ENCODE measurements around the gene PRSS56. TPM values are rescaled to one million over a fixed set of nuclear protein-coding genes. Genes with fewer than 3 reads are reported as not detected.
A peak's percentile ranks its signal among the peaks of the same experiment; 100 is the strongest.

PRSS56 gene
- total and polyA plus RNA-seq, 11 donors, result 0.11 to 0.25 (median 0.15) TPM; not detected in 6

DNA sequence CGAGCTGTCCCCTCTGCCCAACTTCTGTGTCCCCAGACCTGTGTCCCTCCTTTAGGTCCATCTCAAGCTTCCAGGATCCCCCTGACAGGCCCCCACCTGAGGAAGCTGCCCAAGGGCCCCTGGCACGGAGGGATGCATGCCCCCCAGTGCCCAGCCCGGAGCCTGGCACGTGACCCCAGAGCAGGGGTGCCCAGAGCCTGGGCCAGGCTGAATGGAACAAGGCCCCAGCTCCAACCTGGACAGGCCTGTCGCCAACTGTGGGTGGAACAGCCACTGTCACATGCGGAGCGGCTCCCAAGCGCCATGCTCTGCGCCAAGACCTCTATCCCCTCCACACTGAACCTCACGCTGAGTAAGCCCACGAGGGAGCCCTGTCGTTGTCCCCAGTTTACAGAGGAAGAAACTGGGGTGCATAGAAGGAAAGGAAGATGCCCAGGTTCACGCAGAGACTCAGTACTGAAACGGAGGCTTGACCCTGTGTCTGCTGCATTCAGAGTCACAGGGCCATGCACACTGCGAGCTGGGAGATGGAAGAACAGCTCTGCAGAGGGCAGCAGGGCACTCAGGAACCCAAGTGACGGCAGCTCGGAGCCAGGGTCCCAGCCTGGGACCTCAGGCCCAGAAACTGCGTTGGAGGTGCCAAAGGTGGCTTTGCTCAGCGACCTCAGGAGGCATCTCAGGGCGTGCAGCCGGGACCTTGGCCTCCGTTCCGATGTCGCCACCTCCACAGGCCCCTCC is 27.1 kb upstream of the PRSS56 start:
- Histone ChIP-seq H3K27me3 (peaks cover 0 to 11% (median 6%) of the 10 kb centered on the region in 9 donors), H3K36me3 (no peaks in the 10 kb centered on the region), H3K27ac (no peak overlapping the region), H3K9me3 (no peaks in the 10 kb centered on the region), H3K4me1 (no peaks in the 10 kb centered on the region), H3K4me3 (no peak overlapping the region)
- DNase-seq, result peak in 2 of 5 donors; percentile 14 to 43
- intact Hi-C loops (cut with DNase I), result no loop called here
- TF ChIP-seq, protein P1, sequence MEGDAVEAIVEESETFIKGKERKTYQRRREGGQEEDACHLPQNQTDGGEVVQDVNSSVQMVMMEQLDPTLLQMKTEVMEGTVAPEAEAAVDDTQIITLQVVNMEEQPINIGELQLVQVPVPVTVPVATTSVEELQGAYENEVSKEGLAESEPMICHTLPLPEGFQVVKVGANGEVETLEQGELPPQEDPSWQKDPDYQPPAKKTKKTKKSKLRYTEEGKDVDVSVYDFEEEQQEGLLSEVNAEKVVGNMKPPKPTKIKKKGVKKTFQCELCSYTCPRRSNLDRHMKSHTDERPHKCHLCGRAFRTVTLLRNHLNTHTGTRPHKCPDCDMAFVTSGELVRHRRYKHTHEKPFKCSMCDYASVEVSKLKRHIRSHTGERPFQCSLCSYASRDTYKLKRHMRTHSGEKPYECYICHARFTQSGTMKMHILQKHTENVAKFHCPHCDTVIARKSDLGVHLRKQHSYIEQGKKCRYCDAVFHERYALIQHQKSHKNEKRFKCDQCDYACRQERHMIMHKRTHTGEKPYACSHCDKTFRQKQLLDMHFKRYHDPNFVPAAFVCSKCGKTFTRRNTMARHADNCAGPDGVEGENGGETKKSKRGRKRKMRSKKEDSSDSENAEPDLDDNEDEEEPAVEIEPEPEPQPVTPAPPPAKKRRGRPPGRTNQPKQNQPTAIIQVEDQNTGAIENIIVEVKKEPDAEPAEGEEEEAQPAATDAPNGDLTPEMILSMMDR (IDR thresholded peaks at IDR 0.05), result no peak
- TF ChIP-seq POLR2A (IDR thresholded peaks at IDR 0.05), result no peak
- WGBS, 4 donors, result 87 to 92% (median 89%) methylated on average over 22 to 24 of the region's 24 CpGs
- no peak for ATAC-seq

DNA sequence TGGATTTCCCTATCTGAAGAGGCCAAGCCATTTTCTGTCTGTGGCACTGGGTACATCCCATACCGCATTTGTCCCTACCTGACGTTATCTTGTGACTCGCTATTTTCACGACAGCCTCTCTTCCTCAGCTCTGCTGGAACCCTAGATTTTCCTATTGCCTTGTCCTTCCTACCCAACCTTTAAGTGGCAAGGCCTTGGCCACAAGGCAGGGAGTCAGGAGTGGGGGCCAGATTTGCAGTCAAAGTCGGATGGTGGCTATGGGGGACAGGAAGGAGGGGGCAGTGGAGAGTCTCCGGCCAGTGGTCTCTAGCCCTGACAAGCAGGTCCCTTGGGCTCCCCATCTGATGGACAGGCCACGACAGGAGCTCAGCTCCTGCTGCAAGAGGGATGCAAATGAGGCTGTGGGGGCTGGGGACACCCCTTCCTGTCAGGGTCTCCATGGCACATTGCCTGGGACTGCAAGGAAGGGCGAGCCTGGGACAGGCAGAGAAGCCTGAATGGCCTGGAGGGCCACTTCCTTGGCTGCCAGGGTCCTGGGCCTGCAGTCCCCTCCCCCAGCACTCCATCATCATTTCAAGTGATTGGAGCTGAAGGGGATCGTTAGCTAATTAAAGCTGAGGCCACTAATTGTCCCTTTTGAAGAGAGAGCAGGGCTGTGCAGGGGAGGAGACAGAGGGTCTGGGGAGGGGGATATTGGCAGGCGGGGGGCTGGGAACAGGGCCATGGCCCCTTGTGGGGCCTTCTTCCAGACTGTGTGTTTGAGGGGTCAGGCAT is 26.3 kb upstream of the PRSS56 start:
- intact Hi-C loops (cut with DNase I), result no loop called here
- Histone ChIP-seq H3K27ac (no peak overlapping the region), H3K4me3 (no peak overlapping the region), H3K4me1 (no peaks in the 10 kb centered on the region), H3K27me3 (peaks cover 0 to 4% (median 0%) of the 10 kb centered on the region in 9 donors), H3K36me3 (no peaks in the 10 kb centered on the region), H3K9me3 (no peaks in the 10 kb centered on the region)
- ATAC-seq, result no peak
- 73 to 80% (median 78%) methylated on average over 9 to 10 of the region's 10 CpGs for WGBS, 4 donors
- no peak for TF ChIP-seq POLR2A (IDR thresholded peaks at IDR 0.05)
- peak in 2 of 5 donors; percentile 8 to 53 for DNase-seq

DNA sequence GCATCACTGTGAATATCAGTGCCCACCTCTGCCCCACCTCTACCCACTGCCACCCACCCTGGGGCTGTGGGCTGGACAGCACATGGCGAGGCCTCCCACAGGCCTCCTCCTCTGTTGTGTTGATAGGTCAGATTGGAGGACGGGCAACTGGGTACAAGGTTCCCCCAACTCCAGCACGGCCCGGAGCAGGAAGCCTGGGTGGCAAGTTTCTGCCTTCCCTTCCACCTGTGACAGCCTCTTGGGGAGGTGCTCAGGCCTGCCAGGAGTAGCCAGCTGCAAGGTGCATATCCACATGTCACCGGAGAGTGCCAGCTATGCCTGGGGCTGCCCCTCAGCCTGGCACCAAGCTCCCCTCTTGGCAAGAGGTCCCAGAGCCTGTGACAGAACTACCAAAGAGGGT is 25.6 kb upstream of the PRSS56 start:
- 86 to 96% (median 93%) methylated on average over 4 to 5 of the region's 5 CpGs for WGBS, 4 donors
- no peak for ATAC-seq
- Histone ChIP-seq H3K4me3 (no peak overlapping the region), H3K9me3 (no peaks in the 10 kb centered on the region), H3K4me1 (no peaks in the 10 kb centered on the region), H3K27me3 (peaks cover 0 to 4% (median 0%) of the 10 kb centered on the region in 9 donors), H3K27ac (no peak overlapping the region), H3K36me3 (no peaks in the 10 kb centered on the region)
- TF ChIP-seq, protein P1 (IDR thresholded peaks at IDR 0.05), result no peak
- TF ChIP-seq POLR2A (IDR thresholded peaks at IDR 0.05), result no peak
- DNase-seq, result peak in 2 of 5 donors; percentile 13 to 48
- intact Hi-C loops (cut with DNase I), result no loop called here

DNA sequence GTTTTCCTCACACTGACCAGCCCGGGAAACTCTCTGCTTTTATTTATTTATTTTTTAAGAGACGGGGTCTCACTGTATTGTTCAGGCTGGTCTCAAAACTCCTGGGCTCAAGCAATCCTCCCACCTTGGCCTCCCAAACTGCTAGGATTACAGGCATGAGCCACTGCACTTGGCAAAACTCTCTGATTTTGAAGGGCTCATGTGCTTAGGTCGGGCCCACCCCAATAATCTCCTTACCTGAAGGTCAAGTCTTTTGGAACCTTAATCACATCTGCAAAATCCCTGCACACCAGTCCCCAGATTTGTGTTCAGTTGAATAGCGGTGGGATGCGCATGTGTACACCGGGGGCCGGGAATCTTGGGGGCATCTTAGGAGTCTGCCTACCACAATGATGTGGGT is 24.9 kb upstream of the PRSS56 start:
- intact Hi-C loops (cut with DNase I), result no loop called here
- Histone ChIP-seq H3K36me3 (no peaks in the 10 kb centered on the region), H3K27me3 (peaks cover 0 to 4% (median 0%) of the 10 kb centered on the region in 9 donors), H3K9me3 (no peaks in the 10 kb centered on the region), H3K4me1 (no peaks in the 10 kb centered on the region), H3K27ac (no peak overlapping the region), H3K4me3 (no peak overlapping the region)
- ATAC-seq (no peak), DNase-seq (peak in 1 of 5 donors; percentile 5)
- 90 to 93% (median 90%) methylated on average over 7 of the region's 7 CpGs for WGBS, 4 donors
- TF ChIP-seq POLR2A (IDR thresholded peaks at IDR 0.05), result no peak
- TF ChIP-seq, protein P1 (IDR thresholded peaks at IDR 0.05), result no peak

Data from heart left ventricle (tissue), 16 donors.